Stimulated activated CD4-positive, alpha-beta T cell treated with anti-CD3 and anti-CD28 coated beads, Interleukin-1b, Interleukin-23, amount 100 ng/mL, for 48 hours (primary cell): Measurements from ENCODE around the gene IFT88.

ENCODE experiments used
- DNase-seq: peaks from one replicate; pipeline ENCODE4 v3.0.0-alpha.2; 2020

Gene IFT88

DNA sequence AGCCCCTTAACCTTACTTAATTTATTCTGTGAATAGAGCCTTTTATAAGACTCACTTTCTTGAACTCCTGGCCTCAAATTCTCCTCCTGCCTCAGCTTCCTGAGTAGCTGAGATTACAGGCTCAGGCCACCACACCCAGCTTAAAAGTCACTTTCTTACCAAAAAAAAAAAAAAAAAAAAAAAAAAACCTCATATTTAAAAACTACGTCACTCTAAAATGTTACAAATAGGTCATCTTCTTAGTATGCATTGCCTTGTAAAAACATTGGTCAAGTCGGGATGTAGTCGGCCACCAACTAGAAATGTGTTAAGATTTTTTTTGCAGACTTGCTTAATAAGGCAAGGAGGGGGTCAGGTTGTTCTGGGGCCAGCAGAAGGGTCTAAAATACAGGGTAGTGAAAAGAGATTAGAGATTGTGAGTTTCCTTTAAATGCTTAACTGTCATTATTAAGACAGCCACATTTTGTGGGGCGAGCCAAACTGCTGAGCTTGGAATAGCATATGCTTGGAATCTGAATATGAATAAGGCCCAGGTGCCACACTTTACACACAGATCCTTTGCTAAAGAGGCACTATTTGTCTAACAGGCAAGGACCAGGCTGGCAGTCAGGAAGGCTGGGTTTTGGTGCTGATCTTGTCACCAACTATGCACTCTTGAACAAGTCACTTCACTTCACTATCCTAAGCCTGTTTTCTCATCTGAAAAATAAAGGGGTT is 120.1 kb downstream of the IFT88 start:
- DNase-seq = no peak

DNA sequence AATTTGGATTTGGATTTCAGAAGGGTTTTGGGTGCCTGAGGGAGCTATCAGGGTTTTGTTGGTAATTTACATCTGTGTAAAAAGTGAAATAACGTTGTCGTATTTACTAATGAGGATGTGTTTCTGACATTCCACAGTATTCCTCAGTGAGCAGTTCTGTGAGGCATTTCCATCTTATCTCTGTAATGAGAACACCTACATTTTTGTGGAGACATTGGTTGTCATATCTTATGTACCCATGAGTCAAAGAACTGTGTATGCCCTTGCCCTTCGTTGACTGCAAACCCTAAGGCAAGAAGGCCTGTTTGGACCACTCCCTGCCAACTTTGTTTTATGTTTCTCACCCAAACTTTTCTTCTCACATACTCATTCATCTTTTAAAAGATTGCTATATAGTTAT is 122.3 kb downstream of the IFT88 start:
- no peak for DNase-seq

DNA sequence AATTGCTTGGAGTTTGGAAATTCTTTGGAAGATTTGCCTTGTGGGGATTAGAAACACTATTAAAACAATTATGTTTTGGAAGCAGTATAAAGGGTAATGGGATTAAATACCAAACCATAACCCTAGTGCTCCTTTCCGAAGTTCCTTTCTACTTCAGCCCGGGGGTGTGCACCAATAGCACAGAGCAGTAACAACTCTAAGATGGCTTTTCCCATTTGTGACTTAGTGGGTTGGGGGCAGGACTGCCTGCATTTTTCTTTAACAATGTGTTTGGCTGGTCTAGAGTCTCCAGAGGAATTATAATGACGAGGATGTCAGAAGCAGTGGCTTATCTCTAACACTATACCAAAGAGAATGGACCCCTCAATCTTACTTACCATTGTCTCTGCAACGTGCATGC is 124.7 kb downstream of the IFT88 start:
- no peak for DNase-seq

DNA sequence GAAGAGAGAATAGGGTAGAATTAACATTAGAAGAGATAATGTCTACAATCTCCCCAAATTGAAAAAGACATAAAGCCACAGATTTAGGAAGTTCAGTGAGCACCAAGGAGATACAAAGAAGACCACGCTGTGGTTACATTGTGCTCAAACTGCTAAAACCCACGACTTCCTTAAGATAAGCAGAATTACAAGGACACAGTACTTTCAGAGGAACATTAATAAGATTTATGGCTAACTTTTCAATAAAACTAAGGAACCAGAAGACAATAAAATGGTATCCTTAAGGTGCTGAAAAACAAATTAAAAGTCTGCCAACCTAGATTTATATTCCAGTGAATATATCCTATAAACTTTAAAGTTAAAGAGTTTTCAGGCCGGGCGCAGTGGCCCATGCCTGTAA is 129.1 kb downstream of the IFT88 start:
- DNase-seq = no peak

DNA sequence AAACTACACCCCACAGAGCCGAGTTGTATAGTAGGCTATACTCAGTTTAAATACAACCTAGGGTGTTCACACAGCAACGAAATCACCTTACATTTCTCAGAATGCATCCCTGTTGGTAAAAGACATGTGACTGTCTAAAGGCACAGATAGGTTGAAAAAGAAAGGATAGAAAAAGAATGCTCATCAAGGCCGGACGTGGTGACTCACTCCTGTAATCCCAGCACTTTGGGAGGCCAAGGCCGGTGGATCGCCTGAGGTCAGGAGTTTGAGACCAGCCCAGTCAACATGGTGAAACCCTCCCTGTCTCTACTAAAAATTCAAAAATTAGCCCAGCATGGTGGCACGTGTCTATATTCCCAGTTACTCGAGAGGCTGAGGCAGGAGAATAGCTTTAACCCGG is 132.8 kb downstream of the IFT88 start:
- DNase-seq = no peak

DNA sequence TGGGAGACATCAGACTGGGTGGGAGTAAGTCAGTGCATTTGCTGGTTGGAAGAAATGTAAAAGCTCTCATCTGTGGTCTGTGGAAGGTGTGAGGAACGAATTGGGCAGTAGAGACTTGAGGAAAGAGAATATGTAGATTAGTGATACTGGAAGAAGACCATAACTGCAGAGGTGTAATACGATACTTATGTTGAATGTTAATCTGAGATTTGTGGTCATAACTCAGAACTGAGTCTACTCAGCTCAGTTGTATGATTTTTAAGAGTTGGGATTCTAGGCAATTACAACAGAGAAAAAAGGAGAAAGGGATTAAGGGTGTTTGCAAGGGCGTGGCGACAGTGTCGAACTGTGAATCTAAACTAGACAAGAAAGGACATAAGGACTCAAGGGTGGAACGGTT is 133.3 kb downstream of the IFT88 start:
- DNase-seq = no peak

DNA sequence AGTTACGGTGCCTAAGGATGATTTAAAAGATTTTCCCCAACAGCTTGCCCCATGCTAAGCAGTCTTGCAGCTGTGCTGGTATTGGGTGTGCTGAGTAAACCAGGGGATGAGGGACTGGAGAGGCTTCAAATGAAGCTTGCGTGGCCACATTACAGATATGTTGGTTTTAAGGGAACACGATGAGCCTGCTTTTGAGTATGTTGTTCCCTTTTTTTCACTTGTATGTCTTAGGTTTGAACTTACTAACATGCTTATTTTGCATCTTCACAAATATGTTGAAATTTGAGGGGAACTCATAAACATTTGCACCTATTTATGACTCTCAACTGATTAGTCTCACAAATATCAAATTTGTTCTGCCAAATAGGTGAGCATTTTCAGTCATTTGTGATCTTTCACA is 134.5 kb downstream of the IFT88 start:
- DNase-seq = no peak

DNA sequence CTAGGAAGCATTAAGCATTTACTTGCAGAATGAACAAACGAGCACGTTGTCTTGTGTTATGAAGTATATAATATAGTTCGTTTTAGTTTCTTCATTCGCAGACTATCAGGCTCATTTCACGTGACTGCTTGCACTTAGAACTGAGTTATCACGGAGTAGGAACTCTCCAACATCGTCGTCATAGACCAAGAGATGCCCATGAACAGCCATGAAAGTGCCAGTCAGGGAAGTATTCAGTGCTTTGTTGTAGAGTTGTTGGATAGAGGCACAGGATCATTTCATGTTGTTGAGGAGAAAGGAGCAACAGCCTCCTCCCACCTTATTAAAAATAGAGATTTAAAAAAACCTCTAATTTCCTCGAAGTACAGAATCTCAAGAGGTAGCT is 135.6 kb downstream of the IFT88 start:
- DNase-seq = no peak

DNA sequence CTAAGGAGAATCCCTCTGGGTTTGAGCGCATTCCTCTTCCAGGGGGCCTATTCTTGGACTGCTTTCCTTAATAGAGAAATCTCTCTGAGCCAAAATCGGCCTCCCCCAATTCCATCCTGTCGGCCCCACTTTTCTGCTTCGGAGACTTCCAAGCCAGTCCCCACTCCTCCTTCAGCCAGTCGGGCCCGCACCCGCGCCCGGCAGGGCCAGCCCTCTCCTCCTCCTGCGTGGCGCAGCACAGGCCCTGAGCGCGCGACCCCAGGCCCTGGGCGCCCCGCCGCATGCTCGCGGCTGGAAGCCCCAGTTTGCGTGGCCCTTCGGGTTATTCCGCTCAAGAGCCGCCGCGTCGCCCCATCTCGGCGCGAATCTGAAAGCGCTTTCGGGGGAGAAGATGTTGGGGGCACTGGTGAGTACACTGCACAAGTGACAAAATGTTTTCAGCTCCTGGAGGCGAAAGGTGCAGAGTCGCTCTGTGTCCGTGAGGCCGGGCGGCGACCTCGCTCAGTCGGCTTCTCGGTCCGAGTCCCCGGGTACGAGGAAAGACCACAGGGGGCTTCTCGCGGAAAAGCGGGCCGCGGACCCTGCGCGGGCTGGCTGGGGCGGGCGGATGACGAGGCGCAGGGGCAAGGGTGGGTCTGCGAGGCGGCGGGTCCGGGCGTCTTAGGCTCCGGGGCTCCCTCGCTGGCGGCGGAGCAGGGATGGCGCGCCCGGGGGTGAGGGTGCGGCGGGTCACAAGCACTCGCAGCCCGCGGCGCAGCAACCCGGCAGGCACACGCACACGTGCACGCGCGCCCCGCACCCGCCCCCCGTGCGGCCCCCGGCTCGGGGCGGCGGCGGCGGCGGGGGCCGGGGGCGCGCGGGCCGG is 136.2 kb downstream of the IFT88 start, which contains the start of gene IL17D:
IL17D (plus strand) TSS at position 785 of the 865 bp plus-strand sequence. CDS start 303 bp downstream, outside the sequence.
- DNase-seq = peak; percentile 19

DNA sequence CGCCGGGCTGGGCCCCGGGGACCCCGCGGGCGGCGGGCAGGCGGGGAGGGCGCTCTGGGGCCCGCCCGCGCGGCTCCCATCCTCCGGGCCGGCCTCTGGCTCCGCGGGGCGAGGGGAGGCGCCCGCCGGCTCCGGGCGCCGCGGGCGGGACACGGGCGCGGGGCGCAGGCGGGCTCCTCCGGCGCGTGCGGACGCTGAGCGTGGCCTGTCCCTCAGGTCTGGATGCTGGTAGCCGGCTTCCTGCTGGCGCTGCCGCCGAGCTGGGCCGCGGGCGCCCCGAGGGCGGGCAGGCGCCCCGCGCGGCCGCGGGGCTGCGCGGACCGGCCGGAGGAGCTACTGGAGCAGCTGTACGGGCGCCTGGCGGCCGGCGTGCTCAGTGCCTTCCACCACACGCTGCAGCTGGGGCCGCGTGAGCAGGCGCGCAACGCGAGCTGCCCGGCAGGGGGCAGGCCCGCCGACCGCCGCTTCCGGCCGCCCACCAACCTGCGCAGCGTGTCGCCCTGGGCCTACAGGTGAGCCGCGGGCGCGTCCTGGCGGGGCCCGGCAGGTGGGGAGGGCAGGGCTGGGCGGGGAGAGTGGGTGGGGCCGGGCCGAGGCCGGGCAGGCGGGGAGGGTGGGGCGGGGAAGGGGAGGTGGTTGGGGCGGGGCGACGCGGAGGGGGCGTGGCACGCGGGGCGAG is 137.0 kb downstream of the IFT88 start:
- DNase-seq = peak; percentile 73

DNA sequence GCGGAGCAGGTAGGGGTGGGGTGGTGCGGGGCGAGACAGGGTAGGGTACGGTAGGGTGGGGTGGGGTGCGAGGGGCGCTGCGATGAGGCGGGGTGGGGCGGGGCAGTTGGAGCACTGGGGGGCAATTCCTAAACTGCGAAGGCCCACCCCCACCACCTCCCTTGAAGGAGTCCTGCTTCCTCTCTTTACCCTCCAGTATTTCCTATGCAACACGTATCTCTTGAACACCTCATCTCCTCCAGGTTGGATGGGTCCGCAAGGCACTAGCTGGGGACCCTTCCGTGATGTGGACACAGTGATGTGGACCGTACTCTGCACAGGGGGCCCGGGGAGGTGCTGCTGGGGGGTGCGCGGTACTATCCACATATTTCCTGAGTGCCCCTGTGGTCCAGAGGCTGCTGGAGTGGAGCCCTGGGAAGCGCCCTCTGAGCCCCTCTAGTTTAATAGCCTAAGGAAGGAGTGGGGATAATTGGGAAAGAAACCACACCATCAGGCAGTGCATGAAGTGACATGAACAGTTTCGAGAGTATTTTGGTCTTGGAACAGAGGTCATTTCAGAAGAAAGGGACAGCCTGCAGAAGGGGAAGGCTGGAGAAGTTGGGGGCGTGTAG is 137.6 kb downstream of the IFT88 start:
- DNase-seq = no peak

DNA sequence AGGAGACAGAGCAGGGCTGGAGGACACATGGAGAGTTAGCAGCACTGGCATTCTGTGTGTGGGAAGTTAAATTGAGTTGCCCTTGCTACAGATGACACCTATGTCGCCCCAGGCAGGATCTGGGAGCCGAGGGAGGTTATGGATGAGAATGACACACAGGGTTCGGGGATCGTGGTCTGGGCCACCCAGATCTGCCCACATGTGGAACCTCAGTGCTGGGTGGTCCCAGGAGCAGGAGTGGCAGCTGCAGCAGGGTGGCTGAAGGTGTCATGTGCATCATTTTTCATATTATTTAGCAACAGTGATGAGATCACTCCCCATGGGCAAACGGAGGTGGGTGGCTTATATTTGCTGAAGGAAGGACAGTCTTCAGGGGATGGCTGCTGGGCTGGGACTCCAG is 139.7 kb downstream of the IFT88 start:
- no peak for DNase-seq

DNA sequence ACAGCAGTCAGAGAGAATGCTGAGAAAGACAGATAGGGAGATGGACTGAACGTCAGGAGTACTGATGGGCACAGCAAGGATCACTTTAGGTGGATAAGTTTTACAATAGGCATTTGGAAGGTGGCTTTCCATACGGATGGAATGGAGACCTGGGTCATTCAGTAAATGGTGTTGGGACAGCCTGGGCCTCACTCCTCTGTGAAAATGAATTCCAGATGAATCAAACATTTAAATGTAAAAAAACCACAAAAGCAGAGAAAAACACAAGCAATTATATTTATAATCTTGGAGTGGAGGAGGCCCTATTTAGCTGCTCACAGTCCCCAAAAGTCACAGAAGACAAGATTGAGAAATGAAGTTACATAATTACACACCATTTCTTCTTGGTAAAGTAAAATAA is 141.3 kb downstream of the IFT88 start:
- no peak for DNase-seq

DNA sequence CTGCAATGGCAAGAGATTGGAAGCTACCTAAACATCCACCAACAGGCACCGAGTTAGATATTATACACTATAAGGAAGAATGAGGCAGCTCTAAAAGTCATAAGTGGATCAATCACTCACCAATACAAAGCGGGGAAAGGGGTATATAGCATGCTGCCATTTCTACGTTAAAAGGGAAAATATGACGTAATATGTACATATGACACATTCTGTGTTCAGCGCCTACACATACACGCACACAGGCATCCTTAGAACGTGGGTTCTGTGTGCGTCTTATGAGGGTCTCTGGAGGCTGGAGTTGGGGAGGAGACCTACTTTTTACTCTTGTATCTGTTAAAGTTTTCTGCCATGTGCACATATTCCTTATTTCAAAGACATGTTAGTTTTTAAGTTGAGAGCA is 142.4 kb downstream of the IFT88 start:
- DNase-seq = no peak

DNA sequence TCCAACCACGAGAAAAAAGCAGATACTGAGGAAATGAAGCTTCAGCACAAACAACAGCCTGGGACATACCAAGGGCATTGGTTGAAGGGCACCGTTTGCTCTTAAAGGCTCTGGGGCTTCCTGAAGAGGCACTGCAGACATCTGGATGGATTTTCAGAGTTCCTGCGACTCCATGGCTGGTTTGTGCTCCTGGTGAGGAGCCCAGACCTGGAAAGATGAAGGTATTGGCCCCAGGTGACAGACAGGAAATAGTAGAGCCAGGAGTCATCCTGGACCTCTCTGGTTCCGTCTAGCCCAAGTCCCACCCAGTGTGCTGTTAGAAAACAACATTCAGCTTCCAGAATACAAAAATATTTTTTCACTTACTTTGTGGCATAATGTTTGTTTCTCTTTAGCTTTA is 142.8 kb downstream of the IFT88 start:
- DNase-seq = no peak

DNA sequence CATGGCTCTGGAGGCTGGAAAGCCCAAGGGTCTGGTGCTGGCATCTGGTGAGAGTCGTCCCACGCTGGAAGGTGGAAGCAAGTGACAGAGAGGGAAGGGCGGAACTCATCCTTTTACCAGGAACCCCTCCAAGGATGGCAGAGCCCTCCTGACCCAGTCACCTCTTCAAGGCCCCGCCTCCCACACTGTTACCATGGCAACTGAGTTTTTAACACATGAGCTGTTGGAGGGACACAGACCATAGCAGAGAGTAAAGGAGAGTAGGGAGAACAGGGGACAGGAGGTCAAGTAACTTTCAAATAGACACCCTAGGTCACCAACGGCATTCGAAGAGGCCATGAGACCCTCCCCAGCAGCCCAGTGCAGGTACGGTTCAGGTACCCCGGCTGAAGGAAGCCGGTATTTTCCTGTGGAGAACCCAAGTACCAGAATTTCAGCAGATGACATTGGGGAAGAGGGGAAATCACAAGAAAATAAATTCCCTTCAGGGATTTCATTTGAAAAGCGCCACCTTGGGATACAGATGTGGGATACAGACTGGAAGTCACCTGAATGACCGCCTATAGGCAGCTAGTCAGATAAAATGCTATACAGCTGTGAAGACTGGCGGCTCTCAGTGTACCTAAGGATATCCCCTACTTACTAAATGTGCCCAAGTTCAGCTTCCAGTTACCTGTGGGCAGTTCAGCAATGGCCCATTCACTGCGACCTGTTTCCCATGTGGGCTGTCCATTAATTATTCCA is 144.5 kb downstream of the IFT88 start:
- no peak for DNase-seq

DNA sequence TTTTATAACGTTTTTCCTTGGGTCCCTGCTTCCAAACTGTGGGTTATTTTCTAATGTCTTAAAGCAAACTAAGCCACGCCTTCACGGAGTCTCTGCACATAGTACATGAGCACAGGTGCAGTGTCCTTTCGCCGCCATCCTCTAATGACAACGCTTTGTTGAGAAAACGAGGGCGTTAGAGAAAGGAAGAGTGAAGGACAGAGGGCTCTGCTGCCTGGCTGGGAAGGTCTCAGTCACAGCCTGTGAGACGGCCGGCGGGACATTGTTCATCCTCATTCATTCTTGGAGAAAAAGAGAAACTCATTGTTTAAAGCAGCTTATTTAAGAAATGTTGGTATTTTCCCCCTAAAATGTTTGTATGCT is 146.0 kb downstream of the IFT88 start:
- DNase-seq = no peak

DNA sequence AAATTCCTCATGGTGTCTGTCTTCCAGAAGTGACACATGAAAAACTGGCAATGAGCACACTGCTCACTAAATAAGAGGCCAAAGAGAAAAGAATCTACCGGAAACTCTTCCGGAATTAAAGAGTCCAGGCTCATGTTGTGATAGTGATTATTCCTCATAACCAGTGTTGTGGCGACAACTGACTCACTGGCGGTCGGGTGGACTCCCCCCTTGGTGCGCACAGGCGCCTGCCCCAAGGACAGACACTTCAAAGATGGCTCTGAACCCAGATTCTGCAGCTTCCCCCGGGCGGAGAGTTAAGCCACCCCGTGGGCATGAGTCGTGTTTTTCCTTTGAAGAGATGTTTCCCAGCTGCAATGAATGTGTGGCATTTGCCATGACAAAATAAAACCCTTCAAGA is 146.8 kb downstream of the IFT88 start:
- DNase-seq = no peak

DNA sequence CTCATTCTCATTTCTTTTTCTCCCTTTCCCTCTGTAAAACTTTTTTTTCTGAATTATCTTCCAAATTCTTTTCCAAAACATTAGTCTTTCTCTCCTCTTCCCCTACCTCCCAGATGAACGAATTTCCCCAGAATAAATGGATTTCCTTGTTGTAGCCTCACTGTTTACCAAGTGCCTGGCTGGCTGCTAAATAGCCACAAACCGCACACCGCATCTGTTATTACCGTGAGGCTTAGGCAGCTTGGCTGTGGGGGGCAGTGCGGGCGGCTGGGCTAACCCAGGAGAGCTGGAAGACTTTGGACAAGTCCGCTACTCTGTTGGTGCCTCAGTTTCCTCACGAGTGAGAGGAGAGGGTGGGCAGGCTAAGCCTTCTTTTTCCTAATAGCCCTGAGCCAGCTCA is 147.2 kb downstream of the IFT88 start:
- no peak for DNase-seq

DNA sequence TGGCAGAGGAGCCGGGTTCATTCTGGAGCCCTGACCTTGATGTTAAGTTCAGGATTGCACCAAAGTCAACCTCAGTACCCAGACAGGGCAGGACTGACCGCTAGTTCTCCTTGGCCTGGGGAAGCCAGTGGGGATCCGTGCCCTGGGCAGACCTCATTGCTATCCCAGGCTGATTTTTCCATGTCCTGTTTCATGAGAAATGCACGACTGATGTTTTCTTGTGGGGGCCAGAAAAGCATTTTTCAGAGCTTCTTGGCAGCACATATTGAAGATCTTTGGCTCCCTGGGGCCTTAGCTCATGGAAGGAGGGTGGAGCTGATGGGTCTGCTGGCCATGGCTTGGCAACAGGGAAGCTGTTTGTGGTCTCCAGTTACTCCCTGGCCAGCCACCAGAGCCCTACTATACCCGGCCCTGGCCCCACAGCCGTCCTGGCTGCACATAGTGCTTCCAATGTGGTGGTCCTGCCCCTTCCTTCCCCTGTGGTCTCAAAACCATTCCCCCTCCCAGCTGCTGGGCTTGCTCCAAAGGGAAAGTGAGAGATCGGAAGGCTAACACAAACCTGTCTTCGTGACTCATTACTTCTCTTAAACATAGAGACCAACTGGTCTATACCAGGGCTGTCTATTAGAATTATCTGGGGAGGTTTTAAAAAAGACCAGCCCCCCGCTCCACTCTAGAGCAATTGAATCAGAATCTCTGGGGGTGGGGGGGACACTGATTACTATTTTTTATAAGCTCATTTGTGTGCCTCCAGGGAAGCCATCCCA is 147.8 kb downstream of the IFT88 start:
- DNase-seq = no peak

DNA sequence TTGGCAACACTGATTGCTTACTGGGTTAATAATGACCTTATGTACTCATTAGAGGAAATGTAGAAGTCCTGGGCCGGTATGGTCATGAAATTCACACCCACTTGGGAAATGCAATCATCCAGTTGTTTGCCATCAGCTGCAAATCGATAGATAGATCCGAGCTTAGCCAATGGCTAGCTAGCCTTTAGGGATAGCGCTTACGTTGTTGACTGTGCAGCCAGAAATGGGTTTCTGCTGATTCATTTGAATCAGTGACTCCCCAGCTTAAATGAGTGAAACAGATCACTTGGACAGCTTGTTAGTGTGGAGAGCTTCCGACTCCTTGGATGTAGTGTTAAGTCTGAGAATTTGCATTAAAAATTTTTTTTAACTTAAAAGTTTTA is 148.4 kb downstream of the IFT88 start:
- DNase-seq = no peak

DNA sequence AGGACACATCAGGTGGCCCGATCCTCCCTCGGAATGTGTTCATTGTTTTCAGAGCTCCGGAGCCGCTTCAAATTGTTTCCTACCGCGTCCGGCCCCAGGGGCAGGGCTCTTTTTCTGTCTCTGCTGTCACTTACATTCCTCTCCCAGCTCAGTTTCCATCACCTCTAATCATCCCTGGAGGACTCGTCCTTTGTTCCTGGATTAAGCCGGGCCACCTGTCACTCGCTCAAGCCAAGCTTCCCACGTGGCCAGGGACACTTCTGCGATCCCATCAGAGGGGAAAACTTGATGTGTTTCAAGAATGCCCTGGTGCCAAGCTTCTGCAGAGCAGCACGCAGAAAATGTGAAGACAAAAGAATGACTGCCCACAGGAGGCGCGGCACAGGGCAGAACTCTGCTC is 150.0 kb downstream of the IFT88 start:
- DNase-seq = no peak
